PC-9 (cell line): ENCODE measurements around the gene PRCC. TPM values are rescaled to one million over a fixed set of nuclear protein-coding genes. Genes with fewer than 3 reads are reported as not detected.

Experiments
- BruUV-seq: library from RNA; stranded (reverse); fragments of 400-500 nt; replicated peaks from 2 replicates; lab custom pipeline; 2021; lab: Mats Ljungman, UMichigan
- CTCF ChIA-PET: fragments of 300-600 bp; sonication (Branson Sonifier 250); formaldehyde crosslinking; loops from one replicate; lab custom pipeline; 2022; ENCODE audit warnings: antibody characterized with exemption; lab: Charles Lee
- POLR2A ChIA-PET: fragments of 300-600 bp; sonication (Branson Sonifier 250); formaldehyde crosslinking; loops from one replicate; lab custom pipeline; 2022; ENCODE audit warnings: antibody characterized with exemption; ENCODE audit not compliant: unreplicated experiment; lab: Charles Lee
- DNase-seq, 2 experiments: peaks; one replicate each; pipeline versions ENCODE4 v3.0.0 to v3.0.0-alpha.2; 2015 to 2022; ENCODE audit warnings: mixed read lengths in 1 of 2
- H2AFZ ChIP-seq: fragments of 200-600 bp; sonication (generic); 2 replicates; pipeline ENCODE4 v1.8.1; 2017; ENCODE audit warnings: antibody characterized with exemption
- H3F3A ChIP-seq: fragments of 200-600 bp; sonication (generic); 2 replicates; pipeline ENCODE4 v1.8.1; 2017; ENCODE audit warnings: antibody characterized with exemption, mild to moderate bottlenecking, low read depth; ENCODE audit not compliant: insufficient read depth
- H3K27ac ChIP-seq: fragments of 200-600 bp; sonication (generic); 2 replicates; pipeline ENCODE4 v1.6.1; 2016; ENCODE audit warnings: mixed run types
- H3K27me3 ChIP-seq: fragments of 200-600 bp; sonication (generic); 2 replicates; pipeline ENCODE4 v1.6.1; 2016; ENCODE audit warnings: low read depth, mixed run types; ENCODE audit not compliant: insufficient read depth
- H3K36me3 ChIP-seq: fragments of 200-600 bp; sonication (generic); 2 replicates; pipeline ENCODE4 v1.6.1; 2016; ENCODE audit warnings: low read depth, mixed run types
- H3K4me1 ChIP-seq: fragments of 200-600 bp; sonication (generic); replicated peaks from 2 replicates; pipeline ENCODE4 v1.6.1; 2016; ENCODE audit warnings: mixed run types; ENCODE audit not compliant: insufficient read depth
- H3K4me2 ChIP-seq: fragments of 200-600 bp; sonication (generic); 2 replicates; pipeline ENCODE4 v1.6.1; 2017; ENCODE audit warnings: mixed run types
- H3K4me3 ChIP-seq: fragments of 200-600 bp; sonication (generic); 2 replicates; pipeline ENCODE4 v1.6.1; 2016; ENCODE audit warnings: mixed run types
- H3K79me2 ChIP-seq: fragments of 200-600 bp; sonication (generic); 2 replicates; pipeline ENCODE4 v1.6.1; 2017; ENCODE audit warnings: low read depth, mixed run types
- H3K9me2 ChIP-seq: fragments of 200-600 bp; sonication (generic); 2 replicates; pipeline ENCODE4 v1.8.1; 2017; ENCODE audit warnings: mild to moderate bottlenecking; ENCODE audit not compliant: insufficient read depth
- H3K9me3 ChIP-seq: fragments of 200-600 bp; sonication (generic); 2 replicates; pipeline ENCODE4 v1.8.1; 2016; ENCODE audit warnings: low read depth; ENCODE audit not compliant: insufficient read depth
- H4K20me1 ChIP-seq: fragments of 200-600 bp; sonication (generic); 2 replicates; pipeline ENCODE4 v1.8.1; 2017; ENCODE audit not compliant: insufficient read depth
- CTCF ChIP-seq: fragments of 200-600 bp; sonication (generic); conservative IDR thresholded peaks from 2 replicates; pipeline ENCODE4 v1.6.1; 2017; ENCODE audit warnings: mixed run types, antibody characterized with exemption, mild to moderate bottlenecking, moderate library complexity
- EZH2 ChIP-seq: fragments of 200-600 bp; sonication (generic); IDR thresholded peaks from 2 replicates; pipeline ENCODE4 v1.8.0; 2017; ENCODE audit warnings: antibody characterized with exemption, low read depth
- intact Hi-C: fragments of 100-400 bp; cut with micrococcal nuclease; formaldehyde crosslinking; loops from one replicate; pipeline ENCODE4 v1.10.0; 2022; ENCODE audit not compliant: unreplicated experiment
- total RNA-seq: library from RNA; stranded (reverse); gene quantifications from 2 replicates; pipeline ENCODE4 v1.2.3, GENCODE V29; 2021

PRCC gene
- total RNA-seq, 1 experiment from 2014 or later = 56.6 TPM

DNA sequence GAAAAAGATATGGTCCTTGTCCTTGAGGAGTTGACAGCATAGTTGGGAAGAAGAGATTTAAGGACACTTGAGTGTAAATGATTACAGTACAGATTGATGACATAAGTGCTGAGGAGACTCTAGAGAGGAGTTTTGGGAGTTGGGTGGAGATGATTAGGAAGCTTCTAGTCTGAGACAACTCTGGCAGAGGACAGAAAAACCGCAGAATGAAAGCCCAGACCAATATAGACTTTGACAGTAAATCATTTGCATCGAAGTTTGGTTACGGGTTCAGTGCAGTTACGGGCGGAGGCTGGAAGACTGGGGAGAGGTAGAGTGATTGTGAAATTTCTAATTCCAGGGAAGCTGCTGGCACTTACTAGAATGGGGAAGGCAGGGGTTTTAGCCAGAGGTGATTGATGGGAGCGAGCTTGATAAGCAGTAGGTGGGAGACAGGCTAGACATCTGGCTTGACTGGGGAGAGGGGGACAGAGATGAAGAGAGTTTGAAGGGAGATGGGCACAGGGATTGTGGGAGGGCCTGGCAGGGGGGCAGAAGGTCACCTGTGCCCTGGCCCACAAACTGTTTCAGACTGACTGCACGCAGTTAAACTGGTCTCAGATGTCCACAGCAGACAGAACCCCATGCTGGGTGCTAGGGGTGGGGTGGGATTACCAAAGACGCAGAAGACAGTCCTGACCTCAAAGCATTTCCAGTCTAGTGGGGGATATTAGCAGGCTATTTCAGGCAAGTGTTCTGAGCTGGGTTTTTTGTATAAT lies 29.2 kb downstream of the PRCC start:
- intact Hi-C loops = loop anchor here (1.0 to 2.0 kb wide), 4 partner anchors 64 to 130 kb away; partner anchors contain the start of gene NTRK1
- Histone ChIP-seq H4K20me1 (peaks cover 19% of the 10 kb centered on the region), H3K79me2 (no peaks in the 10 kb centered on the region), H3K27ac (no peak overlapping the region), H3K4me3 (no peak overlapping the region), H3K9me3 (no peaks in the 10 kb centered on the region), H3F3A (peaks cover 19% of the 10 kb centered on the region; the same call in 1 of the 2 replicates), H3K9me2 (no peaks in the 10 kb centered on the region), H3K4me2 (no peak overlapping the region), H3K4me1 (no peaks in the 10 kb centered on the region), H3K27me3 (no peaks in the 10 kb centered on the region), H3K36me3 (peaks cover 15% of the 10 kb centered on the region), H2AFZ (no peak overlapping the region)
- POLR2A ChIA-PET = no interaction called here
- BruUV-seq = no TSS peak
- no peak for DNase-seq
- CTCF ChIA-PET = interaction anchor here (0.9 to 1.0 kb wide), 2 partner anchors 63 to 70 kb away, joined by 3 to 5 read pairs; no protein-coding TSS in a partner anchor
- TF ChIP-seq EZH2 (no peak), CTCF (no peak)

DNA sequence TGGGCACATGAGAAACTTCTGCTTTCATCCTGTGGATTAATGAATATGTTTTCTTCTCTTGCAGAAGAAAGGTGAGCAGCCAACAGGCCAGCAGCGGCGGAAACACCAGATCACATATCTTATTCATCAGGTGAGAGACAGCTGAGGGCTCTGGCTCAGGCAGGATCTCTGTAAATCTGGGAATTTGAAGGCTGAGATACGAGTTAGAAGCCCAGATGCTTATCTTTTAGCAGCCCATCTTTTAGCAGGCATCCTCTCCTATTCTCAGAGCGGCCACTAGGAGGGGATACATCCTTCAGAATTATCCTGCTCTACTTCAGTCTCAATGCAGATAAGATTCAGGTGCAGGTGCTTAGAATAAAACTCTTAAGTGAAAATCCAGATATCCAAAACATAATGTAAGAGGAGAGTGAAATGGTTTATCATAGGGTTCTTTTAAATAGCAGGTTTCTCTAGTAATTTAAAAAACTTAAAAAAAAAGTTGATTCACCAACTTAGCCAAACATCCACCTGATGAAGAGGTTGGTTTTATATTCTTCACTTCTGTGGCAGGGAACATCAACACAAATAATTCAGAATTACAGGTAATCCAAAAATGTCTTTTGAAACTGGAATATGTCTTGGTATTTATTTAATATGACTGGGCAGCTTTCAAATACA lies 30.0 kb downstream of the PRCC start:
- no peaks in the 10 kb centered on the region for H3K9me2 ChIP-seq
- H3F3A ChIP-seq = peaks cover 19% of the 10 kb centered on the region
- peak; percentile 41 to 54 for DNase-seq
- intact Hi-C loops = loop anchor here (1.0 to 2.0 kb wide), 4 partner anchors 63 to 129 kb away; partner anchors contain the start of gene NTRK1
- no peak overlapping the region for H3K27ac ChIP-seq
- ChIA-PET POLR2A (no interaction called here), CTCF (interaction anchor here (0.9 to 1.0 kb wide), 2 partner anchors 62 to 71 kb away, joined by 3 to 5 read pairs; no protein-coding TSS in a partner anchor)
- no peaks in the 10 kb centered on the region for H3K4me1 ChIP-seq
- no peaks in the 10 kb centered on the region for H3K9me3 ChIP-seq
- H2AFZ ChIP-seq = no peak overlapping the region
- no TSS peak for BruUV-seq
- peaks cover 12% of the 10 kb centered on the region for H3K36me3 ChIP-seq
- H3K79me2 ChIP-seq = no peaks in the 10 kb centered on the region
- peaks cover 19% of the 10 kb centered on the region for H4K20me1 ChIP-seq
- no peak overlapping the region for H3K4me2 ChIP-seq
- H3K4me3 ChIP-seq = no peak overlapping the region
- H3K27me3 ChIP-seq = no peaks in the 10 kb centered on the region
- TF ChIP-seq EZH2 (no peak), CTCF (peak; percentile 90)

GRCh38 chr1:156801409-156802121 lies 34.2 kb downstream of the PRCC start:
- TF ChIP-seq EZH2 (no peak), CTCF (no peak)
- Histone ChIP-seq H3K79me2 (no peaks in the 10 kb centered on the region), H3K27ac (no peak overlapping the region), H3K36me3 (peaks cover 11% of the 10 kb centered on the region; the same call in 1 of the 2 replicates), H3K9me2 (no peaks in the 10 kb centered on the region), H3K4me1 (no peaks in the 10 kb centered on the region), H3K27me3 (no peaks in the 10 kb centered on the region), H3K9me3 (no peaks in the 10 kb centered on the region), H3K4me3 (no peak overlapping the region), H3K4me2 (no peak overlapping the region), H2AFZ (no peak overlapping the region), H3F3A (peaks cover 7% of the 10 kb centered on the region), H4K20me1 (peaks cover 16% of the 10 kb centered on the region)
- no TSS peak for BruUV-seq
- intact Hi-C loops = no loop called here
- POLR2A ChIA-PET = no interaction called here
- CTCF ChIA-PET = interaction anchor here (1.1 kb wide), 1 partner anchor 58 kb away, joined by 4 read pairs; no protein-coding TSS in a partner anchor
- no peak for DNase-seq
